Gastroesophageal sphincter (tissue), 3 donors: ENCODE measurements around the gene LUC7L.

Experiments
- CTCF ChIP-seq, 4 experiments: fragments of 200-600 bp in 2 of 4; fragments of 450-650 bp in 2 of 4; sonication (generic) in 1 of 4; IDR thresholded peaks; one replicate each; pipeline ENCODE4 v1.5.1; 2017 to 2019; ENCODE audit warnings: antibody characterized with exemption in 4 of 4, mild to moderate bottlenecking in 2 of 4, moderate library complexity in 2 of 4
- EP300 ChIP-seq: sonication (generic); formaldehyde crosslinking; IDR thresholded peaks from one replicate; pipeline ENCODE4 v1.6.1; 2017; ENCODE audit warnings: antibody characterized with exemption, mild to moderate bottlenecking

- TF ChIP-seq EP300: no peak
- no peak for TF ChIP-seq CTCF (IDR thresholded peaks at IDR 0.05)
Observed at GRCh38 chr16:168424-168823, 60.8 kb downstream of the LUC7L start.
